Activated naive CD8-positive, alpha-beta T cell treated with anti-CD3 and anti-CD28 coated beads, Interleukin-2, amount 50 U/mL, for 16 hours (primary cell): ENCODE measurements around the gene NPAS1.
"Not testable (repeated sequence)": the region's sequence is repeated elsewhere in the genome, so short reads cannot be mapped to it uniquely, and the experiment has no call there.

Experiments used
- DNase-seq: peaks from one replicate; pipeline ENCODE4 v3.0.0-alpha.2; 2020; ENCODE audit warnings: low read depth, low spot score

NPAS1 gene

DNA sequence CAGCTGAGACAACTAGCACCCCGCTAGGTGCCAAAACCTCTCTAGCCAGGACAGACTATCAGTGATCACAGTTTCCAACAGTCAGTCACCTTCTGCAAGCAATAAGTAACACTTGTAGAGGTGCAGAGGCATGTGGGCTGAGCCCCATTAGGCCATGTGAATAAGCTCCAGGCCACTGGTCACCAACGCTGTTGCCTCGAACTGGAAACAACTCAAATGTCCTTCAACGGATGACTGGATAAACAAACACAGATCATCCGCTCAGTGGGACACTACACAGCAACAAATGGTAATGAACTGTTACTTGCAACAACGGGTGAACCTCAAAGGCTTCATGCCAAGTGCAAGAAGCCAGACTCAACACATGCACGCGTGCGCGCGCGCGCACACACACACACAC, 56.3 kb downstream of the NPAS1 start:
- DNase-seq = no peak

DNA sequence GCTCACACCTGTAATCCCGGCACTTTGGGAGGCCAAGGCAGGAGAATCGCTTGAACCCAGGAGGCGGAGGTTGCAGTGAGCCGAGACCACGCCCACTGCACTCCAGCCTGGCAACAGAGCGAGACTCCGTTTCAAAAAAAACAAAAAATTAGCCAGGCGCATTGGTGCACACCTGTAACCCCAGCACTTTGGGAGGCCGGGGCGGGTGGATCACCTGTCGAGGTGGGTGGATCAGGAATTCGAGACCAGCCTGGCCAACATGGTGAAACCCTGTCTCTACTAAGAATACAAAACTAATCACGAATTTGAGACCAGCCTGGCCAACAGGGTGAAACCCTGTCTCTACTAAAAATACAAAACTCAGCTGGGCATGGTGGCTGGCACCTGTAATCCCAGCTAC, 58.7 kb downstream of the NPAS1 start:
- not testable (repeated sequence) for DNase-seq

GRCh38 chr19:47081095-47081494, 61.5 kb downstream of the NPAS1 start:
- no peak for DNase-seq

DNA sequence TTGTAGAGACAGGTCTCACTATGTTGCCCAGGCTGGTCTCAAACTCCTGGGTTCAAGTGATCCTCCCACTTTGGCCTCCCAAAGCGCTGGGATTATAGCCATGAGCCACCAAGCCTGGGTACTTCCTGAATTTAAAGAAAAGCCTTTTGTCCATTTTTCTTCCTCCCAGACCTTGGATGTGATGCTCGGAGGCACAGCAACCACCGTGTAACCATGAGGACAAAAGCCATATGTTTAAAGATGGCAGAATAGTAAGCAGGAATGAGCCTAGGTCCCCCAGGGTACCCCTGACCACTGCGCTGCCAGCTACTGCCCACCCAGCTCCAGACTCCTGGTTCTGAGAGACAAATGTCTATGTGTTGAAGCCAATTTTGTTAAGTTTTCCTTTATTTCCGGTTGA, 62.9 kb downstream of the NPAS1 start:
- DNase-seq = no peak

- DNase-seq = no peak
Measured at GRCh38 chr19:47084879-47085439, 65.3 kb downstream of the NPAS1 start.

- no peak for DNase-seq
Measured at GRCh38 chr19:47086280-47086679, 66.6 kb downstream of the NPAS1 start.

DNA sequence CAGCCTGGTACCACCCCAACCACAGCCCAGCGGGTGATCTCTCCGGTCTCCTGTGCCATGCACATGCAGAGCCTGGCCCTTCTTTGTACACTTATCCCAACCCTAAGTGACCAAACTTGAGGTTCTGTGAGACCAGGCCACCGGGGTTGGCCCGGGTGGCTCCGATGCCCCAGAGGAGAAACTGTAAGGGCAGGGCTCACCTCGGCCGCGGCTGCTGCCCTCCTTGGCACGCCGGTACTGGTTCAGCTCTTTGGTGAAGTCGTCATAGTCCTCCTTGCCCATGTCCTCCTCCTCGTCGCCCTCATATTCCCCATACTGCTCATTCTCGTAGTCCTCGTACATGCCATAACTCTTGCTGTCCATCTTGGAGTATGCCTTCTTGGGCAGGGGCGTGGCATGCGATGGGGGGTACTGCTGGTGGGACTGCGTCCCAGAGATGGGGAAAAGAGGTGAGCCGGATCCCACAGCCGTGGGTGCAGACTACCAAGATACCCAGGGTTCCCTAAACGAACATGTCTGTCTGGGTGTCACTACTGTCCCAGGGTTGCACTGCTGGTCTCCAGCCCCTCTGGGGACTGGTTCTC, 70.2 kb downstream of the NPAS1 start:
- DNase-seq = no peak

DNA sequence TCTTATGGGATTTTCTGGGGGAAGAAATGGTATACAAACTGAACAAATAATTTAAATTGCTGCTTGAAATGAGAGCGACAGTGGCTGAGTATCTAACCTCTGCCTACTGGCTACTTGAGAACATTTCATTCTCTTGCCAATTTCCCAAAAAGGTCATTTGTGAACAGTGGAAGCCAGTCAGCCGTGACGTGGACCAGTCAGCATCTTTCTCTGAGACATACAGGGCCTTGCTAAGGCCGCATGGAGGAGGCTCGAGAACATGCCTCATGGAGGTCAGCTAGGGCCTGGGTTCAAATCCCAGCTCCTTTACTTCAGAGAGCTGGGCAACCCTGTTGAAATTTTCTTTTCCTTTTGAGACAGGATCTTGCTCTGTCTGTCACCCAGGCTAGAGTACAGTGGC, 73.6 kb downstream of the NPAS1 start:
- DNase-seq = no peak

DNA sequence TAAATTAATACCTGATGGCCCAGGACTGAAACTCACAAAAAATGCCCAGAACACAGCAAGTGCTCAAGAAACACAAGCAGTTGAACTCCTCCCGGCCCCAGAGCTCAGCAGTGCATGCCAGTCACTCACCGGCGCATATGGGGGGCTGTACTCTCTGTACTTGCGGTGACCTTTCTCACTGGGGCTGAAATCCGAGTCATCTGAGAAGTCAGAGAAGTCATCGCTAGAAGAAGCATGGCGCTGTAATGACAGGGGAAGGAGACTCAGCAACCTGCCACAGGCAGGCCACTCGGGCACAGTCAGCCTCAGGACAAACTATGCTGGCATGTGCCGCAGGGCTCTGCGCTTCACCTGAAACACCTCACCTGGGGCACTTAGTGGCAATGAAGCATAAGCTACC, 74.2 kb downstream of the NPAS1 start:
- DNase-seq = no peak

DNA sequence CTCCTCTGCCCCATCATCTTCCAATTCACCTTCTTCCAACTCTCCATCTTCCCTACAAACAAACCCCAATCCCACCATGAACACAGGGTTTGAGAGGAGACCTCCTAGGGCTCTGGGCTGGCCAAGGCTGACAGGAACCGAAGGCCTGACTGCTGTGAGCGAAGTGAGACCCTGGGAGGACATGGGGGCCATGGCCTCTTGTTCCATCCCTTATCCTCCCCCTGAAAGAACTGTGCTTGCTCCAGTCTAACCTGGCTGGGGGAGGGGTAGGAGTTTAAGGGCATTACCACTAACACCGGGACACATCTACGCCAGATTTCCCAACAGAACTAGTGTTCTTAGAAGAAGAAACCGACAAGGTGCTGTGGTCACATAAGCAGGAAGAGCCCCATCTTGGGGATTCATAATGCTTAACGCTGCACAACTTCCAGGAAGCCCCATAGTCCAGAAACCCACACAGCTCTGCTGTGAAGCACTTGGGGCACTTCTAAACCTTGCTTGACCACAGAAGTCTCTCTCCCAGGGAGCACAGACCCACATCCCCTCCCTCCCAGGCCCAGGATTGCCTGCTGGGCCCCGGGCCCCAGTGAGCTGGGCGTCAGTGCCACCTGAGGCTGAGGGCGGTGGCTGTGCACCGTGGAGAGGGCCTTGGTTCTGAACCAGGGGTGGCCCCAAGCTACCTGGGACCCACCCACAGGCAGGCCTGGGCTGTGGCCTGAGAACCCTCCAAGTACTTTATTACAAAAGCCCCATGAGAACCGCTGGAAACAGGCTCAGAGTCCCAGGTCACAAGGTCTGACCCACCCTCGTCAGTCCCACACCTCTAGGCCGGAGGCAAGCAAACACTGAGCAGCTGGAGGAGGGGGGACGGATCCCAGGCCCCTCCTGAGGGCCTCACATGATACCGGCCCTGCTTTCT, 75.2 kb downstream of the NPAS1 start:
- DNase-seq = no peak
